Hepatocyte (in vitro differentiated cells): ENCODE data around the gene FCRL6.

Experiments used
- EZH2 ChIP-seq: fragments of 200-600 bp; sonication (generic); IDR thresholded peaks from 2 replicates; pipeline ENCODE4 v1.6.1; 2016; ENCODE audit warnings: antibody characterized with exemption, mild to moderate bottlenecking, borderline replicate concordance
- TF ChIP-seq, protein P1 (sequence below): fragments of 200-600 bp; sonication (generic); IDR thresholded peaks from 2 replicates; pipeline ENCODE4 v1.5.1; 2016; ENCODE audit warnings: antibody characterized with exemption, mild to moderate bottlenecking; ENCODE audit not compliant: poor library complexity

DNA sequence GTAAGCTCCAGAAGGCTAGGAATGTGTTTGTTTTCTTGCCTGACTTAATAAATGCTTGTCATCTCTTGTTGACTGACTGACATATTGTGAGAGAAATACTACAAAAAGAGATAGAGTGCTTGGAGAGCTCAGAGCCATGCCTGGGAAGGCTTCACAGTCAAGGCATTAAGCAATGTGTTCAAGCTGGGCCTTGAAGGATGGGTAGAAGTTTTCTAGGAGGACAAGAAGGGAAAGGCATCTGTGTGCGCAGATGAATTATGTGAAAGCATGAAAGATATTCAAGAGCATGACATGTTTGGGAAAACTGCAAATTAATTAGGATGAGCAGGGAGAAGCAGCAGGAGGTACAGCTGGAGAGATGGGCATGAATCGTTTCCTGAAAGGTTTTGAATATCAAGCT lies 30.1 kb downstream of the FCRL6 start:
- TF ChIP-seq, protein P1, sequence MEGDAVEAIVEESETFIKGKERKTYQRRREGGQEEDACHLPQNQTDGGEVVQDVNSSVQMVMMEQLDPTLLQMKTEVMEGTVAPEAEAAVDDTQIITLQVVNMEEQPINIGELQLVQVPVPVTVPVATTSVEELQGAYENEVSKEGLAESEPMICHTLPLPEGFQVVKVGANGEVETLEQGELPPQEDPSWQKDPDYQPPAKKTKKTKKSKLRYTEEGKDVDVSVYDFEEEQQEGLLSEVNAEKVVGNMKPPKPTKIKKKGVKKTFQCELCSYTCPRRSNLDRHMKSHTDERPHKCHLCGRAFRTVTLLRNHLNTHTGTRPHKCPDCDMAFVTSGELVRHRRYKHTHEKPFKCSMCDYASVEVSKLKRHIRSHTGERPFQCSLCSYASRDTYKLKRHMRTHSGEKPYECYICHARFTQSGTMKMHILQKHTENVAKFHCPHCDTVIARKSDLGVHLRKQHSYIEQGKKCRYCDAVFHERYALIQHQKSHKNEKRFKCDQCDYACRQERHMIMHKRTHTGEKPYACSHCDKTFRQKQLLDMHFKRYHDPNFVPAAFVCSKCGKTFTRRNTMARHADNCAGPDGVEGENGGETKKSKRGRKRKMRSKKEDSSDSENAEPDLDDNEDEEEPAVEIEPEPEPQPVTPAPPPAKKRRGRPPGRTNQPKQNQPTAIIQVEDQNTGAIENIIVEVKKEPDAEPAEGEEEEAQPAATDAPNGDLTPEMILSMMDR = no peak
- no peak for TF ChIP-seq EZH2
